AG08396 (cell line): ENCODE measurements around the gene BPIFB3.

Experiments
- DNase-seq: peaks from one replicate; pipeline ENCODE4 v3.0.0; 2012; ENCODE audit warnings: low spot score, mixed read lengths

BPIFB3 gene

GRCh38 chr20:33053291-33054106, at the start of gene BPIFB3:
Gene BPIFB3 (plus strand): TSS chr20:33053903. CDS start chr20:33055436, 1,533 bp downstream.
- DNase-seq: no peak

- no peak for DNase-seq
Measured at GRCh38 chr20:33004141-33004751, 49.5 kb upstream of the BPIFB3 start, which contains the start of gene SUN5. Gene SUN5 (minus strand): TSS chr20:33004433. CDS start chr20:33004340, 93 bp downstream.

- DNase-seq: peak; percentile 31
Measured at GRCh38 chr20:33005132-33005566, 48.6 kb upstream of the BPIFB3 start.

- DNase-seq: no peak
Measured at GRCh38 chr20:33005908-33006775, 47.6 kb upstream of the BPIFB3 start.

- no peak for DNase-seq
Measured at GRCh38 chr20:33006776-33007375, 46.8 kb upstream of the BPIFB3 start.

GRCh38 chr20:33007376-33008335, 46.0 kb upstream of the BPIFB3 start, which contains the start of gene BPIFB2:
Gene BPIFB2 (plus strand): TSS chr20:33007704. CDS start chr20:33008575, 871 bp downstream.
- no peak for DNase-seq

- DNase-seq: no peak
Measured at GRCh38 chr20:33008336-33009213, 45.1 kb upstream of the BPIFB3 start.

- DNase-seq: no peak
Measured at GRCh38 chr20:33009214-33010132, 44.2 kb upstream of the BPIFB3 start.

- DNase-seq: no peak
Measured at GRCh38 chr20:33010133-33010504, 43.6 kb upstream of the BPIFB3 start.

GRCh38 chr20:33010674-33011449, 42.8 kb upstream of the BPIFB3 start:
- DNase-seq: no peak

- no peak for DNase-seq
Measured at GRCh38 chr20:33012327-33013189, 41.1 kb upstream of the BPIFB3 start.

GRCh38 chr20:33013701-33014326, 39.9 kb upstream of the BPIFB3 start:
- DNase-seq: no peak

- no peak for DNase-seq
Measured at GRCh38 chr20:33014336-33015113, 39.2 kb upstream of the BPIFB3 start.

GRCh38 chr20:33015114-33015484, 38.6 kb upstream of the BPIFB3 start:
- DNase-seq: no peak
